Skeletal muscle tissue (tissue), 4 donors: ENCODE results near the gene ZDHHC7. TPM values are rescaled to one million over a fixed set of nuclear protein-coding genes. Genes with fewer than 3 reads are reported as not detected.

ENCODE experiments used
- H3K27ac ChIP-seq: one replicate; pipeline ENCODE4 v1.7.0; 2013; ENCODE audit warnings: mild to moderate bottlenecking, low read depth, low read length, inconsistent platforms
- H3K27me3 ChIP-seq, 3 donors: one replicate each; pipeline ENCODE4 v1.7.0; 2013; ENCODE audit warnings: low read length in 3 of 3; ENCODE audit not compliant: control insufficient read depth in 3 of 3, insufficient read depth in 3 of 3
- H3K36me3 ChIP-seq, 3 donors: one replicate each; pipeline ENCODE4 v1.7.0; 2013; ENCODE audit warnings: low read length in 3 of 3; ENCODE audit not compliant: control insufficient read depth in 3 of 3, insufficient read depth in 3 of 3
- H3K4me1 ChIP-seq, 3 donors: one replicate each; pipeline ENCODE4 v1.7.0; 2013; ENCODE audit warnings: low read length in 3 of 3, mild to moderate bottlenecking in 3 of 3; ENCODE audit not compliant: control insufficient read depth in 3 of 3, insufficient read depth in 3 of 3
- H3K4me3 ChIP-seq, 3 donors: one replicate each; pipeline ENCODE4 v1.7.0; 2013; ENCODE audit warnings: low read length in 3 of 3
- H3K9ac ChIP-seq, 3 donors: one replicate each; pipeline ENCODE4 v1.7.0; 2013; ENCODE audit warnings: low read length in 3 of 3, mild to moderate bottlenecking in 3 of 3, moderate library complexity in 2 of 3, low read depth in 1 of 3
- H3K9me3 ChIP-seq, 3 donors: one replicate each; pipeline ENCODE4 v1.7.0; 2013; ENCODE audit warnings: low read length in 3 of 3; ENCODE audit not compliant: control insufficient read depth in 3 of 3
- total RNA-seq: library from RNA; depleted of rRNA; stranded (reverse); fragments of >200 nt; gene quantifications from one replicate; pipeline ENCODE4 v1.2.3, GENCODE V29; 2014
- donor health status: Osteomylitis.

The ZDHHC7 gene
- total RNA-seq, 1 donor from 2014 or later, result 19.8 TPM

GRCh38 chr16:84986102-84986501 lies 25.2 kb downstream of the ZDHHC7 start:
- peak overlapping the region in 1 of 3 donors; percentile 45 for H3K9ac ChIP-seq
- no peak overlapping the region for H3K4me3 ChIP-seq
- H3K27me3 ChIP-seq, result no peaks in the 10 kb centered on the region
- H3K27ac ChIP-seq, result peak overlapping the region; percentile 69
- H3K4me1 ChIP-seq, result peaks cover 35 to 56% (median 39%) of the 10 kb centered on the region in 3 donors
- H3K9me3 ChIP-seq, result no peaks in the 10 kb centered on the region
- peaks cover 39 to 52% (median 39%) of the 10 kb centered on the region in 3 donors for H3K36me3 ChIP-seq

- no peaks in the 10 kb centered on the region for H3K27me3 ChIP-seq
- H3K4me1 ChIP-seq, result peaks cover 35 to 56% (median 39%) of the 10 kb centered on the region in 3 donors
- peak overlapping the region; percentile 69 for H3K27ac ChIP-seq
- no peak overlapping the region for H3K4me3 ChIP-seq
- H3K9ac ChIP-seq, result peak overlapping the region in 1 of 3 donors; percentile 35
- H3K9me3 ChIP-seq, result no peaks in the 10 kb centered on the region
- peaks cover 36 to 53% (median 39%) of the 10 kb centered on the region in 3 donors for H3K36me3 ChIP-seq
Measured at GRCh38 chr16:84985079-84986065, 26.0 kb downstream of the ZDHHC7 start.

DNA sequence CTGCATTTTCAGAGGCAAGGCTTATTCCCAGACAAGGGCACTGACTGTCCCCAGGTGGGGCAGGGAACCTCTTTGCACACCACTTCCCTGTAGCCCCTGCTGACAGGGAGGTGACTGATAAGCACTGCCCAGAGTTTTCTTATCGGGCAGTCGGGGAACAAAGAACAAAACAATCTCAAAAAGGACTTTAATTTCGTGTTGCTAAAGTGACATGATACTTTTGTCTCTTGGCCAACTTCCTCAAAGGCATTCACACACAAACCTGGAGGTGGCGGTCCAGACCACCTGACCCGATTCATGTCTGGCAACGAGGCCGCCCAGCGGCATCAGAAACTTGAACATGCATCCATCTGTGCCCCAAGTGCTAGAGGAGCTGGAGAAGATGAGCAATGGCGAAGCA lies 28.9 kb downstream of the ZDHHC7 start:
- Histone ChIP-seq H3K9me3 (no peaks in the 10 kb centered on the region), H3K27me3 (no peaks in the 10 kb centered on the region), H3K9ac (peak overlapping the region in 1 of 3 donors; percentile 28), H3K4me1 (peaks cover 37 to 48% (median 39%) of the 10 kb centered on the region in 3 donors), H3K27ac (no peak overlapping the region), H3K4me3 (no peak overlapping the region), H3K36me3 (peaks cover 26 to 35% (median 28%) of the 10 kb centered on the region in 3 donors)

GRCh38 chr16:84979516-84979915 lies 31.8 kb downstream of the ZDHHC7 start:
- no peak overlapping the region for H3K4me3 ChIP-seq
- H3K9ac ChIP-seq, result no peak overlapping the region
- H3K27ac ChIP-seq, result no peak overlapping the region
- H3K4me1 ChIP-seq, result peaks cover 13 to 30% (median 17%) of the 10 kb centered on the region in 3 donors
- H3K27me3 ChIP-seq, result no peaks in the 10 kb centered on the region
- no peaks in the 10 kb centered on the region for H3K9me3 ChIP-seq
- peaks cover 44 to 51% (median 50%) of the 10 kb centered on the region in 3 donors for H3K36me3 ChIP-seq

GRCh38 chr16:84976644-84977400 lies 34.5 kb downstream of the ZDHHC7 start:
- Histone ChIP-seq H3K27ac (no peak overlapping the region), H3K9ac (no peak overlapping the region), H3K36me3 (peaks cover 52 to 56% (median 52%) of the 10 kb centered on the region in 3 donors), H3K4me3 (no peak overlapping the region), H3K27me3 (no peaks in the 10 kb centered on the region), H3K4me1 (peaks cover 10 to 23% (median 10%) of the 10 kb centered on the region in 3 donors), H3K9me3 (no peaks in the 10 kb centered on the region)

GRCh38 chr16:84975522-84975921 lies 35.8 kb downstream of the ZDHHC7 start:
- no peak overlapping the region for H3K27ac ChIP-seq
- H3K4me1 ChIP-seq, result peaks cover 10 to 23% (median 12%) of the 10 kb centered on the region in 3 donors

DNA sequence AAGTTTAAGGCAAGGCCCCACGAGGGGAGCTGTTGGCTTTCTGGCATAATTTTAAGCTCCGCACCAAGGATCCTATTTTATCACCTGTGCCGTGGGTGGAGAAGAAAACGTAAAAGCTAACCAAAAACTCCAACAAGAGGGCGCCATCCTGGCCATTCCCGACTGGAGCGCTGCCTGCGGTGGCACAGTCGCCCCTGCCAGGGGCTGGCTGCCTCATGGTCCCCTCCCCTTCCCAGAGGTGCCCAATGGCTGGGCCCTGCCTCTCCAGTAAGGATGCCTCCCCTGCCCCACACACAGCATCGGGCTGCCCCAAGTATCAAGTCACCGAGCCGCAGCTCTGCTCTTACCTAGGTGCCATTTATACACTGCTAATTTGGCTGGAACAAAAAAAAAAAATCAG lies 36.3 kb downstream of the ZDHHC7 start:
- Histone ChIP-seq H3K36me3 (peaks cover 41 to 45% (median 41%) of the 10 kb centered on the region in 3 donors), H3K27ac (no peak overlapping the region), H3K27me3 (no peaks in the 10 kb centered on the region)

More at GRCh38 chr16:84975522-84975921, 35.8 kb downstream of the ZDHHC7 start:
- Histone ChIP-seq H3K36me3 (peaks cover 41 to 45% (median 41%) of the 10 kb centered on the region in 3 donors), H3K27me3 (no peaks in the 10 kb centered on the region), H3K9ac (no peak overlapping the region), H3K9me3 (no peaks in the 10 kb centered on the region), H3K4me3 (no peak overlapping the region)

DNA sequence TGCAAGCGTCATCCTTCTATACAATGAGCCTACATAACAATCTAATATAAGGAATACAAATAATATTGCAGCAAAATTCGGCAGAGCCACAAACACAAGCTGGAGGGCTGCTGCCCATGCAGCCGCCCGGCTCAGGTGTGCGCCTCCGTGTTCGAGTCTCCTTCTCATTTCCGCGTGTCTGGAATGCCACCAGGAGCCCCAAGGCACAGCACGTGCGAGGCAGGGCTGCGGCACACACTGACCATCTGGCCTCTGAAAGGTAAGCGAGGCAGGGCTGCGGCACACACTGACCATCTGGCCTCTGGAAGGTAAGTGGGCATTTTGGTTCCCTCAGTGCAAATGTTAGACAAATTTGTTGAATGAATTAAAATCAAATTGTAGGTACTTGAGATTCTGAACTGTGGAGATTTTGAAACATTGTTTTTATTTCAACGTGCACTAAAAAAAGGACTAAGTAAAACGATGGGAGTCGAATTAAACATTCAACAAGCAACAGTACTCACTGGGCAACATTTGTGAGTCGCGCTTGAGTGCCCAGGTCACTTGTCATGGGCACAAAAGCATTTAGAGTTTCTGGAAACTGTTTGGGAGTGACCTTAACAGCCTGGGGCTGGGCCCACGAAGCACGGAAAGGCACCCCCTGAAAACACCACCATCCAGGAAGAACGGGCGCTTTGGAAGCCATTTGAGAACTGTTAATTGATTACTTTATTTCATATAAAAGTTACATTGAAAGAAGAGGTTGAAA lies 37.4 kb downstream of the ZDHHC7 start:
- Histone ChIP-seq H3K27me3 (no peaks in the 10 kb centered on the region), H3K9me3 (no peaks in the 10 kb centered on the region), H3K4me3 (no peak overlapping the region), H3K27ac (no peak overlapping the region), H3K9ac (no peak overlapping the region), H3K36me3 (peaks cover 38 to 41% (median 41%) of the 10 kb centered on the region in 3 donors), H3K4me1 (peaks cover 10 to 23% (median 13%) of the 10 kb centered on the region in 3 donors)

More for the DNA sequence above, 36.3 kb downstream of the ZDHHC7 start:
- no peak overlapping the region for H3K4me3 ChIP-seq
- H3K9ac ChIP-seq, result no peak overlapping the region
- no peaks in the 10 kb centered on the region for H3K9me3 ChIP-seq
- H3K4me1 ChIP-seq, result peaks cover 10 to 23% (median 13%) of the 10 kb centered on the region in 3 donors

GRCh38 chr16:84973236-84973635 lies 38.1 kb downstream of the ZDHHC7 start:
- Histone ChIP-seq H3K27ac (no peak overlapping the region), H3K27me3 (no peaks in the 10 kb centered on the region), H3K36me3 (peaks cover 38 to 41% (median 39%) of the 10 kb centered on the region in 3 donors), H3K4me1 (peaks cover 10 to 23% (median 13%) of the 10 kb centered on the region in 3 donors), H3K4me3 (no peak overlapping the region), H3K9me3 (no peaks in the 10 kb centered on the region), H3K9ac (no peak overlapping the region)
